Measurements from ENCODE around the gene RASA4. TPM values are rescaled to one million over a fixed set of nuclear protein-coding genes. Genes with fewer than 3 reads are reported as not detected.
"Not testable (repeated sequence)": the region's sequence is repeated elsewhere in the genome, so short reads cannot be mapped to it uniquely, and the experiment has no call there.

The RASA4 gene
- total RNA-seq, 2 experiments from 2014 or later = 19.7 to 21.1 TPM

- H3K9me3 Mint-ChIP-seq; CTCF ChIA-PET; H3K36me3 Mint-ChIP-seq (ENCODE audit: low read depth); DNase-seq; POLR2A ChIA-PET; H3K27ac Mint-ChIP-seq; H3K4me3 Mint-ChIP-seq; H3K27me3 Mint-ChIP-seq; H3K4me1 Mint-ChIP-seq: not testable (repeated sequence)
Observed at GRCh38 chr7:102544372-102544771, 72.2 kb downstream of the RASA4 start.

- H3K36me3 Mint-ChIP-seq (ENCODE audit: low read depth); H3K9me3 Mint-ChIP-seq; H3K4me3 Mint-ChIP-seq; POLR2A ChIA-PET; H3K27me3 Mint-ChIP-seq; DNase-seq; H3K27ac Mint-ChIP-seq; H3K4me1 Mint-ChIP-seq; CTCF ChIA-PET: not testable (repeated sequence)
Observed at GRCh38 chr7:102543596-102543995, 73.0 kb downstream of the RASA4 start, which contains the start of gene UPK3BL2. UPK3BL2 (minus strand) TSS chr7:102543696; CDS start chr7:102543636, 60 bp downstream.

- H3K27ac Mint-ChIP-seq; POLR2A ChIA-PET; H3K4me1 Mint-ChIP-seq; DNase-seq; CTCF ChIA-PET; H3K36me3 Mint-ChIP-seq (ENCODE audit: low read depth); H3K27me3 Mint-ChIP-seq; H3K4me3 Mint-ChIP-seq; H3K9me3 Mint-ChIP-seq: not testable (repeated sequence)
Observed at GRCh38 chr7:102542771-102543170, 73.8 kb downstream of the RASA4 start.

GRCh38 chr7:102542083-102542482 is 74.5 kb downstream of the RASA4 start:
- H3K27ac Mint-ChIP-seq; H3K27me3 Mint-ChIP-seq; H3K36me3 Mint-ChIP-seq (ENCODE audit: low read depth); CTCF ChIA-PET; H3K4me3 Mint-ChIP-seq; H3K9me3 Mint-ChIP-seq; H3K4me1 Mint-ChIP-seq; POLR2A ChIA-PET; DNase-seq: not testable (repeated sequence)

GRCh38 chr7:102540604-102541003 is 76.0 kb downstream of the RASA4 start:
- H3K4me1 Mint-ChIP-seq; CTCF ChIA-PET; H3K36me3 Mint-ChIP-seq (ENCODE audit: low read depth): not testable (repeated sequence)

GRCh38 chr7:102535062-102535615 is 81.4 kb downstream of the RASA4 start:
- H3K27ac Mint-ChIP-seq; CTCF ChIA-PET; DNase-seq; POLR2A ChIA-PET; H3K4me1 Mint-ChIP-seq; H3K36me3 Mint-ChIP-seq (ENCODE audit: low read depth); H3K27me3 Mint-ChIP-seq; H3K9me3 Mint-ChIP-seq; H3K4me3 Mint-ChIP-seq: not testable (repeated sequence)

More at GRCh38 chr7:102540604-102541003, 76.0 kb downstream of the RASA4 start:
- H3K27me3 Mint-ChIP-seq, H3K9me3 Mint-ChIP-seq, POLR2A ChIA-PET, H3K27ac Mint-ChIP-seq, DNase-seq, H3K4me3 Mint-ChIP-seq: not testable (repeated sequence)

GRCh38 chr7:102532127-102532526 is 84.4 kb downstream of the RASA4 start:
- H3K4me3 Mint-ChIP-seq; CTCF ChIA-PET; DNase-seq; POLR2A ChIA-PET; H3K9me3 Mint-ChIP-seq; H3K27me3 Mint-ChIP-seq; H3K4me1 Mint-ChIP-seq; H3K27ac Mint-ChIP-seq; H3K36me3 Mint-ChIP-seq (ENCODE audit: low read depth): not testable (repeated sequence)

GRCh38 chr7:102531583-102531982 is 85.0 kb downstream of the RASA4 start:
- H3K27me3 Mint-ChIP-seq; H3K4me1 Mint-ChIP-seq; H3K36me3 Mint-ChIP-seq (ENCODE audit: low read depth); H3K9me3 Mint-ChIP-seq; POLR2A ChIA-PET; CTCF ChIA-PET; H3K27ac Mint-ChIP-seq; DNase-seq; H3K4me3 Mint-ChIP-seq: not testable (repeated sequence)

- H3K4me1 Mint-ChIP-seq; CTCF ChIA-PET; H3K4me3 Mint-ChIP-seq; H3K27ac Mint-ChIP-seq; POLR2A ChIA-PET; H3K27me3 Mint-ChIP-seq; DNase-seq; H3K36me3 Mint-ChIP-seq (ENCODE audit: low read depth); H3K9me3 Mint-ChIP-seq: not testable (repeated sequence)
Observed at GRCh38 chr7:102527822-102528793, 88.4 kb downstream of the RASA4 start.

- POLR2A ChIA-PET; H3K9me3 Mint-ChIP-seq; H3K27me3 Mint-ChIP-seq; CTCF ChIA-PET; H3K36me3 Mint-ChIP-seq (ENCODE audit: low read depth); H3K4me1 Mint-ChIP-seq; DNase-seq; H3K27ac Mint-ChIP-seq; H3K4me3 Mint-ChIP-seq: not testable (repeated sequence)
Observed at GRCh38 chr7:102527182-102527581, 89.4 kb downstream of the RASA4 start.

- H3K4me3 Mint-ChIP-seq; POLR2A ChIA-PET; H3K4me1 Mint-ChIP-seq; DNase-seq; H3K27ac Mint-ChIP-seq; CTCF ChIA-PET; H3K36me3 Mint-ChIP-seq (ENCODE audit: low read depth); H3K9me3 Mint-ChIP-seq; H3K27me3 Mint-ChIP-seq: not testable (repeated sequence)
Observed at GRCh38 chr7:102524803-102525202, 91.8 kb downstream of the RASA4 start.

Measured in activated CD4-positive, alpha-beta T cell treated with anti-CD3 and anti-CD28 coated beads, Interleukin-2, amount 10 ng/mL, durations not matched to agents 7 days and 5 days (primary cell).